DOHH2 (cell line): ENCODE data around the gene ZZZ3.

Experiments used
- H3F3A ChIP-seq: fragments of 200-600 bp; sonication (generic), shearing (Covaris generic); 2 replicates; pipeline ENCODE4 v1.6.0; 2016; ENCODE audit warnings: antibody characterized with exemption, mild to moderate bottlenecking; ENCODE audit not compliant: control insufficient read depth, insufficient read depth
- H3K27ac ChIP-seq: fragments of 200-600 bp; sonication (generic); 2 replicates; pipeline ENCODE4 v1.5.1; 2014; ENCODE audit warnings: low read depth, mild to moderate bottlenecking, low read length, moderate library complexity
- H3K27me3 ChIP-seq: fragments of 200-600 bp; sonication (generic); 2 replicates; pipeline ENCODE4 v1.6.1; 2014; ENCODE audit warnings: mild to moderate bottlenecking, low read length, mixed read lengths; ENCODE audit not compliant: control insufficient read depth
- H3K36me3 ChIP-seq: fragments of 200-600 bp; sonication (generic); 2 replicates; pipeline ENCODE4 v1.6.1; 2014; ENCODE audit warnings: mild to moderate bottlenecking, low read length, moderate library complexity, mixed read lengths; ENCODE audit not compliant: control insufficient read depth
- H3K4me1 ChIP-seq: fragments of 200-600 bp; sonication (generic); 2 replicates; pipeline ENCODE4 v1.6.1; 2014; ENCODE audit warnings: mild to moderate bottlenecking, low read length, mixed read lengths; ENCODE audit not compliant: control insufficient read depth
- H3K4me2 ChIP-seq: fragments of 200-600 bp; sonication (generic); 2 replicates; pipeline ENCODE4 v1.6.0; 2014; ENCODE audit warnings: mild to moderate bottlenecking, low read length, moderate library complexity
- H3K4me3 ChIP-seq: fragments of 200-600 bp; sonication (generic); 2 replicates; pipeline ENCODE4 v1.5.1; 2014; ENCODE audit warnings: mild to moderate bottlenecking, low read length, mixed read lengths
- H3K79me2 ChIP-seq: fragments of 200-600 bp; sonication (generic); 2 replicates; pipeline ENCODE4 v1.6.1; 2014; ENCODE audit warnings: mild to moderate bottlenecking, low read length, mixed read lengths; ENCODE audit not compliant: control insufficient read depth
- H3K9me2 ChIP-seq: fragments of 200-600 bp; sonication (generic); replicated peaks from 2 replicates; pipeline ENCODE4 v1.6.1; 2014; ENCODE audit warnings: mild to moderate bottlenecking, low read length, mixed read lengths; ENCODE audit not compliant: control insufficient read depth
- H3K9me3 ChIP-seq: fragments of 200-600 bp; sonication (generic); 2 replicates; pipeline ENCODE4 v1.6.1; 2014; ENCODE audit warnings: antibody characterized with exemption, low read length, mixed read lengths; ENCODE audit not compliant: control insufficient read depth, insufficient read depth
- H4K20me1 ChIP-seq: fragments of 200-600 bp; sonication (generic); 2 replicates; pipeline ENCODE4 v1.6.0; 2014; ENCODE audit warnings: low read depth, mild to moderate bottlenecking, antibody characterized with exemption, low read length, moderate library complexity; ENCODE audit not compliant: control insufficient read depth, insufficient read depth
- EZH2phosphoT487 ChIP-seq: fragments of 200-600 bp; sonication (generic); IDR thresholded peaks from 2 replicates; pipeline ENCODE4 v1.6.1; 2017; ENCODE audit warnings: borderline replicate concordance, mild to moderate bottlenecking, antibody characterized with exemption, low read length, moderate library complexity, mixed read lengths
- TF ChIP-seq, protein P1 (sequence below): fragments of 200-600 bp; sonication (generic); IDR thresholded peaks from one replicate; pipeline ENCODE4 v1.5.1; 2014; ENCODE audit warnings: antibody characterized with exemption, mild to moderate bottlenecking, low read depth, low read length; ENCODE audit not compliant: poor library complexity, severe bottlenecking

Gene ZZZ3

DNA sequence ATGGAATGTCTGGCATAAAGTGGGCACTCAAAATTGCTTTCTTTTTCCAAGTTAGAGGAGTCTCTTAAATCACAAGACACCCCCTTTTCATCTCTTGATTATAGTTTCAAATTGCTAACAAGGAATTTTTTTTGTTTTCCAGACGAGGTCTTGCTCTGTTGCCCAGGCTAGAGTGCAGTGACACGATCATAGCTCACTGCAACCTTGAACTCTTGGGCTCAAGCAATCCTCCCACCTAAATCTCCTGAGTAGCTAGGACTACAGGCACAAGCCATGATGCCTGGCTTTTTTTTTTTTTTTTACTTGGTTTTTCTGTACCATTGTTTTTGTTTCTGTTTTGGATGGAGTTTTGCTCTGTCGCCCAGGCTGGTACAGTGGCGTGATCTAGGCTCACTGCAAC, 20.8 kb downstream of the ZZZ3 start:
- H3F3A ChIP-seq = 0 out of 2 replicates have a peak, but pooled peaks cover under 1% of the 10 kb centered on the region
- no peak overlapping the region for H3K27ac ChIP-seq
- no peaks in the 10 kb centered on the region for H3K4me1 ChIP-seq
- TF ChIP-seq, protein P1, sequence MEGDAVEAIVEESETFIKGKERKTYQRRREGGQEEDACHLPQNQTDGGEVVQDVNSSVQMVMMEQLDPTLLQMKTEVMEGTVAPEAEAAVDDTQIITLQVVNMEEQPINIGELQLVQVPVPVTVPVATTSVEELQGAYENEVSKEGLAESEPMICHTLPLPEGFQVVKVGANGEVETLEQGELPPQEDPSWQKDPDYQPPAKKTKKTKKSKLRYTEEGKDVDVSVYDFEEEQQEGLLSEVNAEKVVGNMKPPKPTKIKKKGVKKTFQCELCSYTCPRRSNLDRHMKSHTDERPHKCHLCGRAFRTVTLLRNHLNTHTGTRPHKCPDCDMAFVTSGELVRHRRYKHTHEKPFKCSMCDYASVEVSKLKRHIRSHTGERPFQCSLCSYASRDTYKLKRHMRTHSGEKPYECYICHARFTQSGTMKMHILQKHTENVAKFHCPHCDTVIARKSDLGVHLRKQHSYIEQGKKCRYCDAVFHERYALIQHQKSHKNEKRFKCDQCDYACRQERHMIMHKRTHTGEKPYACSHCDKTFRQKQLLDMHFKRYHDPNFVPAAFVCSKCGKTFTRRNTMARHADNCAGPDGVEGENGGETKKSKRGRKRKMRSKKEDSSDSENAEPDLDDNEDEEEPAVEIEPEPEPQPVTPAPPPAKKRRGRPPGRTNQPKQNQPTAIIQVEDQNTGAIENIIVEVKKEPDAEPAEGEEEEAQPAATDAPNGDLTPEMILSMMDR = no peak
- no peak for TF ChIP-seq EZH2phosphoT487
- H3K4me2 ChIP-seq = no peak overlapping the region
- no peaks in the 10 kb centered on the region for H3K9me3 ChIP-seq
- no peak overlapping the region for H3K4me3 ChIP-seq
- H3K79me2 ChIP-seq = peaks cover 98% of the 10 kb centered on the region
- no peaks in the 10 kb centered on the region for H3K9me2 ChIP-seq
- H3K36me3 ChIP-seq = no peaks in the 10 kb centered on the region
- no peaks in the 10 kb centered on the region for H3K27me3 ChIP-seq
- peaks cover 5% of the 10 kb centered on the region; the same call in 1 of the 2 replicates for H4K20me1 ChIP-seq

DNA sequence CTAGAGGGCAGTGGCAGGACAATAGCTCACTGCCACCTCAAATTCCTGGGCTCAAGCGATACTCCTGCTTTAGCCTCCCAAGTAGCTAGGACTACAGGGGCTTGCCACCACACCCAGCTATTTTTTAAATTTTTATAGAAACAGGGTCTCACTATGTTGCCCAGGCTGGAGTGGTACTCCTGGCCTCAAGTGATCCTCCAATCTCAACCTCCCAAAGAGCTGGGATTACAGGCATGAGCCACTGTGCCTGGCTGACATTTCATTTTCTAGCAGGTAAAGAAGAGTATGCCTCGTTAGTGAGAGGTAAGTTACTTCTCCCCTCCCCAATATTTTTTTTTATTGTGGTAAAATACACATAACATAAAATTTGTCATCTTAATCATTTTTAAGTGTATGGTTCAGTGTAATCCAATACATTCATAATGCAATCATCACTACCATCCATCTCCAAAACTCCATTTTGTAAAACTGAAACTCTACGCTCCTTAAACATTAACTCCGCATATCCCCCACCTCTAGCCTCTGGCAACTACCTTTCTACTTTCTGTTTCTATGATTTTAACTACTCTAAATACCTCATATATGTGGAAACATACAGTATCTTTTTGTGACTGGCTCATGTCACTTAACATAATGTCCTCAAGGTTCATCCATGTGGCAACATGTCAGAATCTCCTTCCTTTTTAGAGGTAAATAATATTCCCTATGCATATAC, 22.4 kb downstream of the ZZZ3 start:
- Histone ChIP-seq H3K27ac (no peak overlapping the region), H3K36me3 (no peaks in the 10 kb centered on the region), H3K9me2 (no peaks in the 10 kb centered on the region), H3K4me3 (no peak overlapping the region), H3K4me2 (no peak overlapping the region), H3K9me3 (no peaks in the 10 kb centered on the region), H3K79me2 (peaks cover 98% of the 10 kb centered on the region), H4K20me1 (peaks cover 5% of the 10 kb centered on the region; the same call in 1 of the 2 replicates), H3K4me1 (no peaks in the 10 kb centered on the region), H3F3A (peaks cover 3% of the 10 kb centered on the region; the same call in 1 of the 2 replicates), H3K27me3 (no peaks in the 10 kb centered on the region)
- TF ChIP-seq, protein P1 = no peak
- TF ChIP-seq EZH2phosphoT487 = no peak

DNA sequence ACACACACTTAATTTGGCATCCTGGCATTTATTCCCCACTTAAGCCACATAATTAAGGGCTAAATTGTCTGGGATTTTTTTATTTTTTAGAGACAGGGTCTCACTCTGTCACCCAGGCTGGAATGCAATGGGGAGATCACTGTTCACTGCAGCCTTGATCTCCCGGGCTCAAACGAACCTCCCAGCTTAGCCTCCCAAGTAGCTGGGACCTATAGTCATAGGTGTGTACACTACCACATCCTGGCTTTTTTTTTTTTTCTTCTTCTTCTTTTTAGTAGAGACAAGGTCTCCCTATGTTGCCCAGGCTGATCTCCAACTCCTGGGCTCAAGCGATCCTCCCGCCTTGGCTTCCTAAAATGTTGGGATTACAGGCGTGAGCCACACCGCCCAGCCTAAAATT, 24.2 kb downstream of the ZZZ3 start:
- Histone ChIP-seq H3K9me3 (no peaks in the 10 kb centered on the region), H3K36me3 (no peaks in the 10 kb centered on the region), H3F3A (peaks cover 3% of the 10 kb centered on the region; the same call in 1 of the 2 replicates), H3K27ac (no peak overlapping the region), H4K20me1 (peaks cover 5% of the 10 kb centered on the region; the same call in 1 of the 2 replicates), H3K27me3 (no peaks in the 10 kb centered on the region), H3K9me2 (no peaks in the 10 kb centered on the region), H3K4me3 (no peak overlapping the region), H3K4me2 (no peak overlapping the region), H3K79me2 (peaks cover 96% of the 10 kb centered on the region), H3K4me1 (peaks cover under 1% of the 10 kb centered on the region; the same call in 1 of the 2 replicates)
- no peak for TF ChIP-seq EZH2phosphoT487
- TF ChIP-seq, protein P1 = no peak
